ENCODE results near the gene DCTN3. TPM values are rescaled to one million over a fixed set of nuclear protein-coding genes. Genes with fewer than 3 reads are reported as not detected.
A peak's percentile ranks its signal among the peaks of the same experiment; 100 is the strongest.

DCTN3 gene
- total RNA-seq, 5 donors from 2014 or later (not counting 1 experiment from before 2014, with no cell fraction given), result 60.8 to 82.9 (median 69.0) TPM

DNA sequence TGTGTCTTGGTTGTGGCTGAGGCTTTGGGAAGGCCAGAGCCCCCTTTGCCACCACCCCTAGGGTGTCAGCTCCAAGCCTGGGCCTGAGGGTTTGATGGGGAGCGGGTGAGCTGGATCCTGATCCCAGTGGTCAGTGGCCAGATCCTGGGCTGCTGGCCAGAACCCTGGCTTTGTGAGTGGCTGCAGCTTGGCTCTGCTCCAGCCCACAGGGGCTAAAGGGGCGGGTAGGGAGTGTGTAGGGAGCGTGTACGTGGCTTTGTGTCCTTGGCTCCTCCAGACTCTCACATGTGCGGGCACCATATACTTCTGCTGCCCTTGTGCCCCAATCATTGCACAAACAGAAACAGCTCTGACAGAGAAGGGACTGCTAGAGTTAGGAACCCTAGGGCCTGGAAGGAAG, 30.5 kb upstream of the DCTN3 start:
- Histone ChIP-seq H3K27ac (ENCODE audit: low read length) (no peak overlapping the region), H3K36me3 (ENCODE audit: control insufficient read depth in 2 of 2, extremely low read depth in 1 of 2, insufficient read depth in 1 of 2, low read length in 1 of 2) (peaks cover 0 to 45% of the 10 kb centered on the region in 2 donors), H3K4me1 (ENCODE audit: control insufficient read depth in 1 of 2, extremely low read depth in 1 of 2, insufficient read depth in 2 of 2, low read length in 2 of 2) (peaks cover 12 to 49% of the 10 kb centered on the region in 2 experiments), H3K4me3 (ENCODE audit: control insufficient read depth in 1 of 2, extremely low read depth in 1 of 2, low read length in 1 of 2) (no peak overlapping the region), H3K9me3 (no peaks in the 10 kb centered on the region), H3K27me3 (replicated peaks in 1 of 2; ENCODE audit: control insufficient read depth in 2 of 2, extremely low read depth in 1 of 2, insufficient read depth in 2 of 2, low read length in 1 of 2) (no peaks in the 10 kb centered on the region)
- DNase-seq (no peak), ATAC-seq (replicated peaks in 1 of 4) (no peak)
- WGBS (ENCODE audit: insufficient coverage), result 86% methylated on average over 1 of the region's 5 CpGs
- POLR2A ChIA-PET, result interaction anchor here in 1 of 2 donors (0.6 kb wide), 1 partner anchor 488 kb away, joined by 3 read pairs; no protein-coding TSS in a partner anchor
- Mint-ChIP-seq H3K27ac (no peak overlapping the region), H3K4me3 (no peak overlapping the region), H3K27me3 (no peaks in the 10 kb centered on the region), H3K4me1 (peaks cover 45 to 68% (median 57%) of the 10 kb centered on the region in 3 donors), H3K36me3 (peaks cover 25% of the 10 kb centered on the region), H3K9me3 (no peaks in the 10 kb centered on the region)
- CTCF ChIA-PET, result no interaction called here

DNA sequence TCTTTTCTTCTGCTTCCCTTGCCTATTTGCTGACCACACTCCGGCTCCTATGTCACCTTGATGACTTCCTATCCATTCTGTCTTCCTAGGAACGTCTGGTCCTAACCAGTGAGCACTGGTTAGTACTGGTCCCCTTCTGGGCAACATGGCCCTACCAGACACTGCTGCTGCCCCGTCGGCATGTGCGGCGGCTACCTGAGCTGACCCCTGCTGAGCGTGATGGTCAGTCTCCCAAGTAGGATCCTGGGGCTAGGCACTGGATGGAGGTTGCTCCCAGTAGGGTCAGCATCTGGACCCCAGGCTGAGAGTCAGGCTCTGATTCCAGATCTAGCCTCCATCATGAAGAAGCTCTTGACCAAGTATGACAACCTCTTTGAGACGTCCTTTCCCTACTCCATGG, 28.4 kb upstream of the DCTN3 start:
- peaks cover 44 to 61% (median 45%) of the 10 kb centered on the region in 3 donors for H3K4me1 Mint-ChIP-seq
- H3K36me3 ChIP-seq (ENCODE audit: control insufficient read depth in 2 of 2, extremely low read depth in 1 of 2, insufficient read depth in 1 of 2, low read length in 1 of 2), result peaks cover 0 to 45% of the 10 kb centered on the region in 2 donors
- CTCF ChIA-PET, result interaction anchor here (1.0 to 5.4 kb wide), 4 partner anchors 10 to 15 kb away, joined by 3 to 39 read pairs (median 5); partner anchors contain the start of genes CCL27 (in 1 of the 2) and SIGMAR1 (in 1 of the 2)
- DNase-seq (no peak), ATAC-seq (replicated peaks in 1 of 4) (no peak)
- H3K4me3 ChIP-seq (ENCODE audit: control insufficient read depth in 1 of 2, extremely low read depth in 1 of 2, low read length in 1 of 2), result no peak overlapping the region
- no peaks in the 10 kb centered on the region for H3K9me3 Mint-ChIP-seq
- H3K4me3 Mint-ChIP-seq, result peak overlapping the region; percentile 91 to 95 (median 94)
- no peaks in the 10 kb centered on the region for H3K27me3 Mint-ChIP-seq
- peaks cover 21% of the 10 kb centered on the region for H3K36me3 Mint-ChIP-seq
- no peaks in the 10 kb centered on the region for H3K27me3 ChIP-seq (replicated peaks in 1 of 2; ENCODE audit: control insufficient read depth in 2 of 2, extremely low read depth in 1 of 2, insufficient read depth in 2 of 2, low read length in 1 of 2)
- no peak overlapping the region for H3K27ac ChIP-seq (ENCODE audit: low read length)
- peaks cover 12 to 49% of the 10 kb centered on the region in 2 experiments for H3K4me1 ChIP-seq (ENCODE audit: control insufficient read depth in 1 of 2, extremely low read depth in 1 of 2, insufficient read depth in 2 of 2, low read length in 2 of 2)
- WGBS (ENCODE audit: insufficient coverage), result 91% methylated on average over 8 of the region's 8 CpGs
- H3K27ac Mint-ChIP-seq, result peak overlapping the region; percentile 19 to 25
- POLR2A ChIA-PET, result no interaction called here
- no peaks in the 10 kb centered on the region for H3K9me3 ChIP-seq

DNA sequence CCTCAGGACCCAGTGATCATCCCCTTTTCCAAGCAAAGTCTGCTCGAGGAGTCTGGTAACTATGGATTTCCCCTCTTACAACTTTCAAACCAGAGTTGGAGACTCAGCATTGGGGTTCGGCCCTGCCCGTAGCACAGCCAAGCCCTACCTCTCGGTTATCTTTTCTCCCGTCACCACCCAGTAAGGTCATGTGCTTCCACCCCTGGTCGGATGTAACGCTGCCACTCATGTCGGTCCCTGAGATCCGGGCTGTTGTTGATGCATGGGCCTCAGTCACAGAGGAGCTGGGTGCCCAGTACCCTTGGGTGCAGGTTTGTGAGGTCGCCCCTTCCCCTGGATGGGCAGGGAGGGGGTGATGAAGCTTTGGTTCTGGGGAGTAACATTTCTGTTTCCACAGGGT, 27.4 kb upstream of the DCTN3 start:
- peak overlapping the region; percentile 91 to 95 (median 94) for H3K4me3 Mint-ChIP-seq
- no peaks in the 10 kb centered on the region for H3K9me3 Mint-ChIP-seq
- H3K36me3 Mint-ChIP-seq, result peaks cover 21% of the 10 kb centered on the region
- H3K4me1 ChIP-seq (ENCODE audit: control insufficient read depth in 1 of 2, extremely low read depth in 1 of 2, insufficient read depth in 2 of 2, low read length in 2 of 2), result peaks cover 12 to 40% of the 10 kb centered on the region in 2 experiments
- ATAC-seq (replicated peaks in 1 of 4) (no peak), DNase-seq (peak in 1 of 35 experiments; percentile 19)
- H3K27ac Mint-ChIP-seq, result peak overlapping the region; percentile 89 to 90
- peaks cover 0 to 45% of the 10 kb centered on the region in 2 donors for H3K36me3 ChIP-seq (ENCODE audit: control insufficient read depth in 2 of 2, extremely low read depth in 1 of 2, insufficient read depth in 1 of 2, low read length in 1 of 2)
- H3K27me3 Mint-ChIP-seq, result no peaks in the 10 kb centered on the region
- no peaks in the 10 kb centered on the region for H3K9me3 ChIP-seq
- no peaks in the 10 kb centered on the region for H3K27me3 ChIP-seq (replicated peaks in 1 of 2; ENCODE audit: control insufficient read depth in 2 of 2, extremely low read depth in 1 of 2, insufficient read depth in 2 of 2, low read length in 1 of 2)
- WGBS (ENCODE audit: insufficient coverage), result 66% methylated on average over 10 of the region's 10 CpGs
- ChIA-PET CTCF (interaction anchor here (0.9 to 5.4 kb wide), 9 partner anchors 10 to 432 kb away, joined by 3 to 39 read pairs (median 8); partner anchors contain the start of genes CCL27 (in 1 of the 2), DCTN3 (in 1 of the 2), FANCG (in 1 of the 2) and SIGMAR1 (in 1 of the 2)), POLR2A (interaction anchor here (0.6 kb wide), 2 partner anchors 8 to 1705 kb away, joined by 3 to 4 read pairs; no protein-coding TSS in a partner anchor)
- H3K4me3 ChIP-seq (ENCODE audit: control insufficient read depth in 1 of 2, extremely low read depth in 1 of 2, low read length in 1 of 2), result peak overlapping the region; percentile 86 to 94
- H3K4me1 Mint-ChIP-seq, result peaks cover 34 to 53% (median 38%) of the 10 kb centered on the region in 3 donors
- peak overlapping the region; percentile 68 for H3K27ac ChIP-seq (ENCODE audit: low read length)

DNA sequence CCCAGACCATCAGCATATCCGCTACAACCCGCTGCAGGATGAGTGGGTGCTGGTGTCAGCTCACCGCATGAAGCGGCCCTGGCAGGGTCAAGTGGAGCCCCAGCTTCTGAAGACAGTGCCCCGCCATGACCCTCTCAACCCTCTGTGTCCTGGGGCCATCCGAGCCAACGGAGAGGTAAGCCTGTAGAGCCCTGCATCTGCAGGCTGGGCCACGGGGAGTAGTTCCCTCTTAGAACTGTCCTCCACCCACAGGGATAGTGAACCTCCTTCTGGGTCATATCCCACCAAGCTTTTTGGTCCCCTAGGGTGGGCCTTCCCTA, 26.7 kb upstream of the DCTN3 start:
- H3K4me1 ChIP-seq (ENCODE audit: control insufficient read depth in 1 of 2, extremely low read depth in 1 of 2, insufficient read depth in 2 of 2, low read length in 2 of 2), result peaks cover 10 to 34% of the 10 kb centered on the region in 2 experiments
- H3K9me3 ChIP-seq, result no peaks in the 10 kb centered on the region
- peak overlapping the region; percentile 86 to 94 for H3K4me3 ChIP-seq (ENCODE audit: control insufficient read depth in 1 of 2, extremely low read depth in 1 of 2, low read length in 1 of 2)
- ChIA-PET CTCF (interaction anchor here (0.6 to 5.4 kb wide), 14 partner anchors 9 to 992 kb away, joined by 3 to 39 read pairs (median 6); partner anchors contain the start of genes CCL27 (in 1 of the 2), DCTN3 (in 1 of the 2) and SIGMAR1 (in 1 of the 2)), POLR2A (interaction anchor here in 1 of 2 donors (1.3 to 1.6 kb wide), 2 partner anchors 9 to 18 kb away, joined by 4 to 5 read pairs; partner anchors contain the start of gene SIGMAR1)
- Mint-ChIP-seq H3K27ac (peak overlapping the region; percentile 89 to 90), H3K4me1 (peaks cover 28 to 47% (median 32%) of the 10 kb centered on the region in 3 donors), H3K4me3 (peak overlapping the region; percentile 91 to 95 (median 94)), H3K9me3 (no peaks in the 10 kb centered on the region), H3K36me3 (peaks cover 21% of the 10 kb centered on the region), H3K27me3 (no peaks in the 10 kb centered on the region)
- no peak for DNase-seq
- H3K27me3 ChIP-seq (replicated peaks in 1 of 2; ENCODE audit: control insufficient read depth in 2 of 2, extremely low read depth in 1 of 2, insufficient read depth in 2 of 2, low read length in 1 of 2), result no peaks in the 10 kb centered on the region
- H3K36me3 ChIP-seq (ENCODE audit: control insufficient read depth in 2 of 2, extremely low read depth in 1 of 2, insufficient read depth in 1 of 2, low read length in 1 of 2), result peaks cover 0 to 45% of the 10 kb centered on the region in 2 donors
- peak overlapping the region; percentile 68 for H3K27ac ChIP-seq (ENCODE audit: low read length)
- ATAC-seq (replicated peaks in 1 of 4), result no peak
- 0% methylated on average over 6 of the region's 8 CpGs for WGBS (ENCODE audit: insufficient coverage)

DNA sequence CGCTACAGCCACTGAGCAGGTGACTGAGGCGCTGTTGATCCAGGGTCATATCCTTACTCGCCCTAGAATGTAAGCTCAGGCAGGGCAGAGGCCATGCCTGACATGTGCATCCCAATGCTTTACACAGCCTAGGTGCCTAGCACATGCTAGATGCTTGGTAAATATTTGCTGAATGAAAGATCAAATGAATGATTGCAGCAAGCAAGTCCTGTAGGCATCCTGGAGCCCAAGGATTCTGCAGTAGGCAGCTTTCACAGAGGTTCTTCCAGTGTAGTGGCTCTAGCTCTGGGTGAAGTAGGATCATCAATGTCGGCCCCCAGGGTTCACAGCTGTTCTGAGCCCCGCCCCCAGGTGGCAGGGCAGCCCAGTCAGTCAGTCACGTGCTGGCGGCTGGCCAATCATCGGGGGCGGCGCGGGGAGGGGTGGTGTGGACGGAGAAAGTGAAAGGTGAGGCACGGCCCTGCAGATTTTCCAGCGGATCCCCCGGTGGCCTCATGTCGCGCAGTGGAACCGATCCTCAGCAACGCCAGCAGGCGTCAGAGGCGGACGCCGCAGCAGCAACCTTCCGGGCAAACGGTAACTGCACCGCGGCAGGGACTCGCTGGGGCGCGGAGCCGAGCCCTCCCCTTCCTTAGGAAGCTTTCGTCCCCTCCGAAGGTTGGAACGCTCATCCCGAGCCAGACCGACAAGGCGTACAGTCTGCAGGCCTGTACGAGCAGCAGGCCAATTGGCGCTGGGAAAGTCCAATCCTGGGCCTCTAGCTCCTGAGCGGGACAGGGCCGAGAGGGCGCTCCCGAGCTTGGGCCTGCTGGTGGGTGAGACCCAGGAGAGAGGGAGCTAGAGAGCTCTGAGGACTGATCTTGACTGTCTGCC, 26.2 kb upstream of the DCTN3 start, which contains the start of gene GALT:
TSS of gene GALT (plus strand) at position 465 of the 873 bp plus-strand sequence. CDS start at position 495, 30 bp downstream.
- Histone ChIP-seq H3K4me1 (ENCODE audit: control insufficient read depth in 1 of 2, extremely low read depth in 1 of 2, insufficient read depth in 2 of 2, low read length in 2 of 2) (peaks cover 10 to 30% of the 10 kb centered on the region in 2 experiments), H3K9me3 (no peaks in the 10 kb centered on the region), H3K36me3 (ENCODE audit: control insufficient read depth in 2 of 2, extremely low read depth in 1 of 2, insufficient read depth in 1 of 2, low read length in 1 of 2) (peaks cover 0 to 41% of the 10 kb centered on the region in 2 donors), H3K4me3 (ENCODE audit: control insufficient read depth in 1 of 2, extremely low read depth in 1 of 2, low read length in 1 of 2) (peak within 1 kb of the TSS; percentile 86 to 94), H3K27me3 (replicated peaks in 1 of 2; ENCODE audit: control insufficient read depth in 2 of 2, extremely low read depth in 1 of 2, insufficient read depth in 2 of 2, low read length in 1 of 2) (no peaks in the 10 kb centered on the region), H3K27ac (ENCODE audit: low read length) (peak within 1 kb of the TSS; percentile 68)
- peaks cover 26 to 43% (median 31%) of the 10 kb centered on the region in 3 donors for H3K4me1 Mint-ChIP-seq
- peak; percentile 89 to 93 (median 90) for ATAC-seq (replicated peaks in 1 of 4)
- WGBS (ENCODE audit: insufficient coverage), result under 1% methylated on average over 40 of the region's 43 CpGs
- no peaks in the 10 kb centered on the region for H3K27me3 Mint-ChIP-seq
- H3K27ac Mint-ChIP-seq, result peak within 1 kb of the TSS; percentile 89 to 90
- H3K4me3 Mint-ChIP-seq, result peak within 1 kb of the TSS; percentile 91 to 95 (median 94)
- H3K36me3 Mint-ChIP-seq, result peaks cover 21% of the 10 kb centered on the region
- peak; percentile 72 to 98 (median 93) for DNase-seq
- ChIA-PET POLR2A (interaction anchor here in 1 of 2 donors (1.3 to 1.6 kb wide), 2 partner anchors 9 to 19 kb away, joined by 4 to 5 read pairs; partner anchors contain the start of gene SIGMAR1), CTCF (interaction anchor here (0.5 to 5.4 kb wide), 15 partner anchors 9 to 993 kb away, joined by 3 to 39 read pairs (median 5); partner anchors contain the start of genes CCL27 (in 1 of the 2), DCTN3 (in 1 of the 2) and SIGMAR1 (in 1 of the 2))
- no peaks in the 10 kb centered on the region for H3K9me3 Mint-ChIP-seq
